WTC11 (cell line): ENCODE results near the gene PDZRN3.

ENCODE experiments used
- ZNF138 ChIP-seq: sonication (generic); formaldehyde crosslinking; conservative IDR thresholded peaks from 2 replicates; pipeline ENCODE4 v1.8.1; 2022; ENCODE audit warnings: mild to moderate bottlenecking, moderate library complexity, missing genetic modification reagents
- TF ChIP-seq, protein P1 (sequence below): sonication (generic); formaldehyde crosslinking; IDR thresholded peaks from 2 replicates; pipeline ENCODE4 v1.8.0; 2022; ENCODE audit warnings: mild to moderate bottlenecking, missing genetic modification reagents

GRCh38 chr3:73657186-73657585 lies 32.4 kb upstream of the PDZRN3 start:
- TF ChIP-seq, protein P1, sequence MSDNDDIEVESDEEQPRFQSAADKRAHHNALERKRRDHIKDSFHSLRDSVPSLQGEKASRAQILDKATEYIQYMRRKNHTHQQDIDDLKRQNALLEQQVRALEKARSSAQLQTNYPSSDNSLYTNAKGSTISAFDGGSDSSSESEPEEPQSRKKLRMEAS (CRISPR knock-in tag) = no peak
- TF ChIP-seq ZNF138 (CRISPR knock-in tag) = no peak
